Activated CD4-positive, alpha-beta T cell treated with anti-CD3 and anti-CD28 coated beads for 1 hour (primary cell): Measurements from ENCODE around the gene KIF23.

Experiments
- DNase-seq: peaks from one replicate; pipeline ENCODE4 v3.0.0-alpha.2; 2020

KIF23 gene

DNA sequence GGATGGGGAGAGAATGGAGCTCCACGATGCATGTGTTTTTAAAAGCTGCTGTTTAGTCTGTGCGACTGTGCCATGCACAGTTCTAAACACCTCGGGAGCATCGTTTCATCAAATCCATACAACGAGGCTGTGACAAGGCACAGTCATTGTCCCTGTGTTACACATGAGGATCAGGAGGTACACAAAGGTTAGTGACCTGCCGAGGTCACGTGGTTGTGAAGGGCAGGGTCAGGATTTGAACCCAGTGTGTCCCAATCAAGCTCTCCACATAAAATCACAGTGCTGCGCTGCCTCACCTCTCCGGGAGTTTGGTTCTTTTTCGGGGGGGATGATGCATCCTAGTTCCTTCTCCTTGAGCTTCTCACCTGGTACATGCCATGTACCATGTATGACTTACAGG, 18.7 kb upstream of the KIF23 start:
- DNase-seq, result no peak

- no peak for DNase-seq
These were observed 18.2 kb upstream of the KIF23 start for GRCh38 chr15:69395991-69396390.

GRCh38 chr15:69398491-69398891, 15.7 kb upstream of the KIF23 start:
- DNase-seq, result no peak

GRCh38 chr15:69400850-69401249, 13.3 kb upstream of the KIF23 start:
- DNase-seq, result no peak

DNA sequence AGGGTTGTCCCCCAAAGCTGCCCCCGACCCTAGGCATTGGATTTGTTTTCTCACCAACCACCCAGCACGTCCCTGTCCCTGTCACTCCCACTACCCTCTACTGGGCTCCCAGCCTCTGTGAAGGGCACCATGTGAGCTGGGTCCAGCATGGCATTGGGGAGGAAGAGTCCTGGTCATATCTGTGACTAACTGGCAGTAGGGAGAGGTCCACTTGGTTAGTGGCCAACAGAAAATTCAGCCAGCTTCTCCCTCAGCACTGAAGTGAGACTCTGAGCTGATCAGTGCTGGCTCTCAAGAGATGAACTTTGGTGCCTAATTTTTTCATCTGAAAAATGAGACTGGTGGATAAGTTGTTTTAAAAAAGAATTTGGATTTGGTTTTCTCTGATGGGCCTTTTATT, 11.3 kb upstream of the KIF23 start:
- DNase-seq, result no peak

- DNase-seq, result no peak
These were observed 10.6 kb upstream of the KIF23 start for GRCh38 chr15:69403594-69403993.

DNA sequence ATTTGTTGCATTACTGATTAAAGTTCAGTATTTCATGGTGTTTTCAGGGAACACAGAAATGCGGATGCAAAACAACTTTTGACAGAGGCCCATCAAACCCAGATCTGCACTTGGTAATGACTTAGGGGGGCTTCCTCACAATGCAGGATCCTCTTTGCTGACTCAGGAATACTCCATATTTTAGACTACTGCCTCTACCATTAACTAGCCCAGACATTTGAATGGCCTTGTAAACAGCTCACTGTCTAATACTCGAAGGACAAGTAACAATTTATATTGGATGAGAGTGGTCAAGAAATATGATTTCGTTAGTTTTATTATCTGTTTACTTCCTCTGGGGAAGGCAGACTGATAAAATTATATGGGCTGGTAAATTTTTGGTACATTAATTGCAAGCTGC, 9.0 kb upstream of the KIF23 start:
- no peak for DNase-seq

DNA sequence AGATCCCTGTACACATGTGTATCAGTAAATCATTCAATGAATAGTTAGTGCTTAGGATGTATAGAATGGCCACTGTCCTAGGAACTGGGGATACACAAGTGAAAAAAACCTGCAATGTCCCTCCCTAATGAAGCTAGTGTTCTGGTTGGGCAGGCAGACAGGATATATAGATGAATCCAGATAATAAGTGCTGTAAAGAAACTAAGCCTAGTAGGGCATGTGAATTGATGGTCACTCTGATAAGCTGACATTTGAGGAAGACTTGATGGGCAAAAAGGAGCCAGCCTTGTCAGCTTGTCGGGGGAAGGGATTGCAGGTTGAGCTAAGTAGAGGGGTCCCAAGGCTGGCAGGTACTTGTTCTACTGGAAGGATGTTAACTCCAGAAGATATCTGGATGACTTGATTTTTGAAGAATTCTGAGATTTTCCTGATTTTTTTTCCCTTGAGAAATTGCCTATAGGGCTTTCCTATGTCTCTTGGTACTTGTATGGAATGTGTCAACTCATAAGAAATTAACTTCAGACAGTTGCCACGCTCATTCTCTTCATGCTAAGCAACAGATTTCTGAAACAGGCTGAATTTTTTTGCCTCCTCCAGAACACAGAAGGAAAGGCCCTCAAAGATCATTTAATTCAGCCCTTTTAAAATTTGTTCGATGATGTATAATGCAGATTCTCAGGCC, 6.3 kb upstream of the KIF23 start:
- DNase-seq, result no peak

- no peak for DNase-seq
These were observed 5.3 kb upstream of the KIF23 start for GRCh38 chr15:69408841-69409240.

GRCh38 chr15:69410248-69410874, 3.8 kb upstream of the KIF23 start:
- DNase-seq, result no peak

DNA sequence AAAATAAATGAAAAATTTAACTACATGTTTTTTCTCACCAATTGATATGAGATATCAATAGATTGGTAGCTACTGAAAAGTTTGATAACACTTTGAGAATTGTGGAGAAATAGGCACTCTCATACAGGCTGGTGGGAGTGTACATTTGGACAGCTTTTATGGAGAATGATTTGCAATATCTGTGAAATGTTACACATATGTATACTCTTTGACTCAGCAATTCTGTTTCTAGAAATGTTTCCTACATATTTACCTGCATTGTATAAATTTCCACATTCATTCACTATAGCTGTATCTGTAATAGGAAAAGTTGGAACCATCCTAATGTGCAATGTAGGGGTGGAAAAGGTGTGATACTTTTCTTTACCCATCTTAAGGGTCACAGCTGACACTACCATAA, 1.9 kb upstream of the KIF23 start:
- no peak for DNase-seq

DNA sequence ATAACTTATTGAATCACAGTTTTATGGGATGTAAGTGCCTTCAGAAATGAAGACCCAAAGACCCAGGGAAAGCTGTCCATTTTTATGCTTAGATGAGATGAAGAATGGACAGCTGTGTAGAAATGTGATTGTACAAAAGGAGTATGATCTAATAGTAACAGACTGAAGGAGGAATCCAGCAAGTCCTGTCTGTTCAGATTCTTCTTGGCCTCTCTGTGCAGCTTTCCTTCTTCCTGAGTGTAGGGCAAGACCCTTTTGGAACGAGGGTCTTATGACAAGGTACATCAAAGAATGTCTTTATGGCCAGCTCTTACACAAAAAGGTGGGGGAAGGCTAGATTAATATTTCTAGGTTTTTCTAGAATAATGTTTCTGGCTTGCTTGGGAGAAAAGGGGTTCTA, 1.4 kb upstream of the KIF23 start:
- DNase-seq, result no peak

DNA sequence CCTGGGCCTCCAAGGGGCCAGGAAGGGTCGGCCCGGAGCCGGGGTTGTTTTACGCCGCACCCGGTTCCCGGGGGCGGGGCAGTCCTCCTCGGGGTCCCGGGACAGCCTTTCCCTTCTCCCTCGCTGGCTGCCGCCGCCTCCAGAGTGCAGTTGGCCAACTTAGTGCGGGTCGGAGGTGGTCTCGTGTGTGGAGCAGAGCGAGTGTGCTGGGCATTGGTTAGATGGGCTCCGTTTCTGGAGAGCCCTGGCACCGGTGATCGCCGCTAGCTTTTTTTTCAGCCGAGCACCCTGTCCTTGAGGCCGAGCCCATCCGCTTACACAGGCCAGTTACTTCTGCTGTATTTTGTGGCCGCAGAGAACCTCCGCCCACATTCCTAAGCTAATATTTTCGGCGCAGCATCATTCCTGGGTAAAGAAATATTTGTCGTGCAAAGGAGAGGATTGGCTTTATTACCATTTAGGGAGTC, 585 bp downstream of the KIF23 start:
- no peak for DNase-seq

GRCh38 chr15:69415381-69415780, 1.2 kb downstream of the KIF23 start:
- no peak for DNase-seq

GRCh38 chr15:69417581-69417980, 3.4 kb downstream of the KIF23 start:
- no peak for DNase-seq

GRCh38 chr15:69421498-69421897, 7.3 kb downstream of the KIF23 start:
- DNase-seq, result no peak

- no peak for DNase-seq
These were observed 8.3 kb downstream of the KIF23 start for GRCh38 chr15:69422336-69422895.

DNA sequence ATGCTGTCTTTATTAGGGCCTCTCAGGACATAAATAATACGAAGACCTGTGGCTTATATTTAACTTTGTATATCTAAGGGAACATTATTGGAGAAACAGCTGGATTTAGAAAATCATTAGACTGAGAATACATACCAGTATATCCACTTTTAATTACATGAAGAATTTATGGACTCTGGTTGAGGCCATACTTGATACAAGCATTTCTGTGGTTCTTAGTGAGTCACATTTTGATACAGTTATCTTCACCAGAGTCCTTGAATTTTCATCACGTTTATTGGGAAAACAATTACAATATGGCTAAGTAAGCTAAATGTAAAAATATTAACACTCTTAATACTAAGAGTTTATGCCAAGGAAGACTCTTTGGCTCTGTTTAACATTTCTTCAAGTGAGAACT, 9.9 kb downstream of the KIF23 start:
- no peak for DNase-seq

DNA sequence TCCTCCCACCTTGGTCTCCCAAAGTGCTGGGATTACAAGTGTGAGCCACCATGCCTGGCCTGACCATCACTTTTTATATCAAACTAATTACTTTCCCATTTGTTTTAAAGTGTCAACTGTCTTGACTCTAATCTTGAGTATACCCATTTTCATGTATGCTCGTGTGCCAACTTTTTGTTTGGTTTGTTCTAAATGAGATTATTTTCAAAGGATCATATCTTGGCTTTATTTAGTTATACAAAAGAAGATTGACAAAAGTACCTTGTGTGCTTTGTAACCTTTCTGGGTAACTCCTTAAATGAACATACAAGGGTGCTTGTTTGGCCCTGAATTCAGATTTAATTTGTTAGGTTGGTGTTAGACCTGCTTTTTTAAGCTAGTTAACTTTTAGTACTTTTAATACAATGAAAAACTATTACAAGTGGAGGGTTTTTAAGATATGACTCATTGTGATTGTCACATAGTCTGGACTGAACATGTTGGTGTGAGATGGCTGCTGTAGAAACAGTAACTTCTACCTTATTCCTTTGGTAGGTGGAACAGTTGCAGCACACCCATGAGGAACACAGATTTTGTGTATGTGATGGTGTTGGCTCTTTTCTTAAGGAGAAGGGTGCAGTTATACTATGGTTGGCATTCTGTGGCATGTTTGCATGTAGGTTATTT, 10.7 kb downstream of the KIF23 start:
- no peak for DNase-seq

DNA sequence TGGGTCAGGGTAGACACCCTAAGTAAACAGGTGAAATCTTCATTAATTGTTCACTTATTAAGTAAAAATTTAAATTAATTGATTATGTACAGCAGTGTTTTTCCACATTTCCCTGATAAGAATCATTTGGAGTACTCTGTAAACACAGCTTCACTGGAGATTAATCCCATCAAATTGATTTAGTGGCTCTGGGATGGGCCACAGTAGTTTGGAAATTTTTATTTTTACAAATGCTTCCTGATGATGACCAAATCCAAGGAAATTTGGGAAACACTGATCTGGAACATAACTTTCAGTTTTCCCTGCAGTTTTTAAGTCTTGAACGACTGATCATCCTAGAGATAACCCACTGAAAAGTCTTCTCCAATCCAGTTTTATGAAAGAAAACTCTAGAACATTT, 19.7 kb downstream of the KIF23 start:
- DNase-seq, result no peak

DNA sequence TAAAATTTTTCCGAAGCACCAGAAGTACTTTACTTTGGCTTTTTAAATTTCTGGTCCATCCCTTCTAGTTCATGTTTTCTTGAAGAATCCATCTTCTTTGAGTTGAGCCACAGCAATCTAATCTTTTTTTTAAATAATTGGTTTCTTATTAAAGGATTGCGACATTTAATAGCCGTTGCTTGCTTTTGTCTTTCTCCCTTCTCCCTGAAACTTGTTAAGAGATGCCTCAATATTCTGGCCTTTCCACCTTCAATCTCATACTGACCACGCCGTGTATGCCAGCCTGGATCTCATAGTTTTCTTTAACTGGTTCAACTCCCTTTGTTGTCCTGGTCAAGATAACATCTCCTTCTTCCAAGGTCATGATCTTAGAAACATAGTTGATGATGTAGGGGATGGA, 20.1 kb downstream of the KIF23 start:
- DNase-seq, result no peak

DNA sequence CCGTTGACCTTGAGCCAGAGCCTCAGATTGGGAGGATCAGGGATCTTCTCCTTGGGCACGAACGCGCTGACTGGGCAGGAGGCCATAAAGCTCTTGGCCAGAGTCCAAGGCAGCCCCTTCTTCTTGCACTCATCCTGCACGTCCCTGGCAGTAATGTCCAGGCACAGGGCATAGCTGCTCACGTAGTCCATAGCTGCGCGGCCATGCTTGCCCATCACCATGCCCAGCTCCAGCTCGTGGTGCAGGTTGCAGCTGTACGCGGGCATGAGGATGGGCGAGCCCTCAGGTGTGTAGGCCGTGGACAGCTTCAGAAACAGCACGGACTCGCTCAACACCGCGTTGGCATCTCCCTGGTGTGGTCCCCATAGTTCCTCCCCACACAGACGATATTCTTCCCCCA, 20.5 kb downstream of the KIF23 start:
- DNase-seq, result no peak

DNA sequence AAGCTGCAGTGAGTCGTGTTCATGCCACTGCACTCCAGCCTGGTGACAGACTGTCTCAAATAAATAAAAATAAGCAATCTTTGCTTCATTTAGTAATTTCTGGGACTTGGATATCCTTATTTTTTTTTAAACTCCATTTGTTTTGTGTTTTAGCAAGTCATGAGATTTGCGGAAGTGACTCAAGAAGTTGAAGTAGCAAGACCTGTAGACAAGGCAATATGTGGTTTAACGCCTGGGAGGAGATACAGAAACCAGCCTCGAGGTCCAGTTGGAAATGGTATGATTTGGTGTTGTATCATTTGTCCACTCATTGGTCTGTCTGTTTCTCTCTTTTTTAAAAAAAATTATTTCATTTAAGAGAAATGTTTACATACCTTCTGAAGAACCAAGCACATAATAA, 21.8 kb downstream of the KIF23 start:
- no peak for DNase-seq

DNA sequence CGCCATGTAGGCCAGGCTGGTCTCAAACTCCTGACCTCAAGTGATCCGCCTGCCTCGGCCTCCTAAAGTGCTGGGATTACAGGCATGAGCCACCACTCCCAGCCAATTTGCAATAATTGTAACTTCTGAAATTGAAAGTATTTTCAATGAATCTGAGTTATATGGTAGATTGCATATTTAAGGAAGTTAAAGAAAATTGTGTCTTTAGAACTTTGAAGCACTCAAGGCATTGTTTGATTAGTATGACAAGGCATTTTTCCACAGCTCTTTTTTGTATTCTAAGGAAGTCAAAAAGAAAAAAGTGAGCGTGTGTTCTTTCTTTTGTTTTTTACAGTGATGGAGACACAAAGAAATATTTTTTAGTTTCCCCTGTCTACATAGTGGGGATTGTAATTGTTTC, 22.8 kb downstream of the KIF23 start:
- DNase-seq, result no peak
